Measurements from ENCODE around the gene GLIPR2.

The GLIPR2 gene

DNA sequence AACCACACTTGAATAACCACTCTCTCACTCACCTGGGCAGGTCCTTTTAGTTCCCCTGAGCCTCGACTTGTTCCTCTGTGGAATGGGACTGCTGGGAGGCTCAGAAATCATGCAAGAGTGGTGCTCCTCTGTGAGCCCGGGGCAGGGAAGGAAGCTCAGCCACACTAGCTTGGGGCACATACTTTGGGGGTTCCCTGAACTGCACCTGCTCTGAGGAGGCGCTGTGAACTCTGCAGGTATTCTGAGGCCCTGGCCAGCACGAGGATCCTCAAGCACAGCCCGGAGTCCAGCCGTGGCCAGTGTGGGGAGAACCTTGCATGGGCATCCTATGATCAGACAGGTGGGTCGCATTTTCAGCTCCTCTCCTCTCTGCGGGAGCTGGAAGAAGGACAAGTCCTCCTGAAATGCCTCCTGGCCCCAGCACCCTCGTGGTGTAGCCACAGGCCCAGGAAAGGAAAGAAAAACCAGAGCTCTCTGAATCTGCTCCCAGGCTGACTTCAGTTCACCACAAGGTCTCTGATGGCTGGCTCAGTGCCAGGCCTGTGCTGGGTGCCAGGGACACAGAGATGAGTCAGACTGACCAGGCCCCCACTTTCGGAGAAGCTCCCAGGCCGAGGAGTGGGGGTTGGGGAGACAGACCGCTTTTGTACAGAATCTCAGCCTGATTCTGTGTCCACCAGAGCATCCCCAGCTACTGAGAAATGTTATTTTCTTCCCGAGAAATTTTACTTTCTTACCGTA is 11.9 kb downstream of the GLIPR2 start:
- TF ChIP-seq, protein P1, sequence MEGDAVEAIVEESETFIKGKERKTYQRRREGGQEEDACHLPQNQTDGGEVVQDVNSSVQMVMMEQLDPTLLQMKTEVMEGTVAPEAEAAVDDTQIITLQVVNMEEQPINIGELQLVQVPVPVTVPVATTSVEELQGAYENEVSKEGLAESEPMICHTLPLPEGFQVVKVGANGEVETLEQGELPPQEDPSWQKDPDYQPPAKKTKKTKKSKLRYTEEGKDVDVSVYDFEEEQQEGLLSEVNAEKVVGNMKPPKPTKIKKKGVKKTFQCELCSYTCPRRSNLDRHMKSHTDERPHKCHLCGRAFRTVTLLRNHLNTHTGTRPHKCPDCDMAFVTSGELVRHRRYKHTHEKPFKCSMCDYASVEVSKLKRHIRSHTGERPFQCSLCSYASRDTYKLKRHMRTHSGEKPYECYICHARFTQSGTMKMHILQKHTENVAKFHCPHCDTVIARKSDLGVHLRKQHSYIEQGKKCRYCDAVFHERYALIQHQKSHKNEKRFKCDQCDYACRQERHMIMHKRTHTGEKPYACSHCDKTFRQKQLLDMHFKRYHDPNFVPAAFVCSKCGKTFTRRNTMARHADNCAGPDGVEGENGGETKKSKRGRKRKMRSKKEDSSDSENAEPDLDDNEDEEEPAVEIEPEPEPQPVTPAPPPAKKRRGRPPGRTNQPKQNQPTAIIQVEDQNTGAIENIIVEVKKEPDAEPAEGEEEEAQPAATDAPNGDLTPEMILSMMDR (IDR thresholded peaks at IDR 0.05): no peak

DNA sequence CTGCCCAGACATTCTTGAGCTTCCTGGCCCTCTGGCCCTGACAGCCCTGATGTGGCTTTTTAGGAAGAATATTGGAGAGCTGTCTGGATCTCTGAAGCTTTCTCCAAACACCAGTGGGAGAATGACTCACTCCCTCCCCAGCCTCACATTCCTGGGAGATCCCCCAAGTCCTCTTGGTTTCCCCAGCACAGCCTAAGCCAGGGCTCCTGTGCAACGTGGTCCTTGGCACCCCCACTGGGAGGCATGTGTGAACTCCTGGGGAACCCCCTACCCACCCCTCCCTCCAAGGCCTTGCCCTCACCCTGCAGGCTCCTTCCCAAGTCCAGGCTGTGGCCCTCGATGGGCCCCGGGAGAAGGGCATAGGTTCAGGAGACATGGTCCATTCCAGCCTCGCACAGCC is 12.7 kb downstream of the GLIPR2 start:
- TF ChIP-seq, protein P1 (IDR thresholded peaks at IDR 0.05): no peak

DNA sequence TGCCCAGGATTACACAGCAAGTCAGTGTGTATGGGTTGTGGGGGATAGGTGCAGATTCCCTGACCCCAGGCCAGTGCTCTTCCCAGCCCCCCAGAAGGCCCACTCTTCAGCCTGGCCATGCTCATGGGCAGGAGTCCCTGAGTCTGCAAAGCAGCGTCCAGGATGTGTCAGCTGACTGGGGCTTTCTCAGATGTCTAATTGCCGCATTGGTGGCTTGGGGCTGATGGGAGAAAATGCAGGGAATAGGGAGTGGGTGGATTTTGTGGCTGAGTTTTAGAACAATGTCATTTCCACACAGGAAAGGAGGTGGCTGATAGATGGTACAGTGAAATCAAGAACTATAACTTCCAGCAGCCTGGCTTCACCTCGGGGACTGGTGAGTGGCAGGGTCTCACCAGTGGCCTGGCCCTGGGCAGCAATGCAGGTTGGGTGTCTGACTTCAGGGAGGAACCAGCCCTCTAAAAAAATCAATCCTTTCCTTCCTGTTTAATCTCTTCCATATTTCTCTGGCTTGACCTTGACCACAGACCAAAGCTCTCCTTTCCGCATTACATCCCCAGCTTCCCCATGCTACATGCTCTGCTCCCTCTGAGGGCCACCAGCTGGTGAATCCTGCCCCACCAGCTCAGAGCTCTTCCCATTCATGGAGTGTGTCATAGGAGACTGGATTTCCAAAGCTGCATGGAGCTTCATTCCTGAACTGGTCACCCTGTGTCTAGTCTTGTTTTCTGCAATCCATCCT is 14.2 kb downstream of the GLIPR2 start:
- TF ChIP-seq, protein P1 (IDR thresholded peaks at IDR 0.05): no peak

DNA sequence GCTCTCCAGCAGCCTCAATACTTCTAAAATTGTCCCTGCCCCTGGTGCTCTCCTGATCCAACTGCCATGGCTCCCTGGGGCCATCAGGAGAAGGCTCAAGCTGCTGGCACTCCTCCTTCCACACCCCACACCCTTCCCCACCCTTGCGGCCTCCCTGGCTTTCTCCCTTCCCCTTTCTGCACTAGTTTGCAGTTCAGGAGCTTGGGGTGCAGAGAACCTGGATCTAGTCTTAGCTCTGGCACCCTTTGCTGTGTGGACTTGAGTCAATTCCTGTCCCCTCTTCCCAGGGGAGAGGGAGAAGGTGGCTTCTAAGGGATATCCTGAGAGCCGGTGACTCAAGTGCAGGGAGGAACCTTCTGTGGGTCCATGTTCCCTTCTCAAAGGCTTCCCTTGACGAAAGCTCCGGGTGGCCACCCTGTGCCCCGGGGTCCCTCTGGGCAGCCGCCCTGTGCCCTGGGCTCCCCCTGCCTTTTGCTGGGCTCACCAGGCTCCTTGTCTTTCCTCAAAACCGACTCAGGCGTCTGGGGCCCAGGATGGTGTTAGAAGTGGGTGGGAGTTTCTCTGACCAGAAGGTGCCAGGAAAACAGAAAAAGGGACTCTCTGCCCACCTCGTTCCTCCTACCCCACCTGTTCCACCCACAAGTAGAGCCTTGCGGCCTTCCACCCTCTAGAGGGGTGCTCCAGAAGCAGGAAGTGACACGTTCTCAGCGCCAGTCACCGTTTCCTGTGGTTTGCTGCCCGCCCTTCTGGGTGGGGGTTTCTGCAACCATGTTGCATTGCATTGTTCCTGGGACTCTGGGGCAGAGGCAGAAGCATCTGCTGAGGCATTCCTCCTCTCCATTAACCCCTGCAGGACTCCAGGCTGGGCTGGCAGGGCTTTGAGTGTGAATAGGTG is 15.0 kb downstream of the GLIPR2 start:
- TF ChIP-seq, protein P1 (IDR thresholded peaks at IDR 0.05): no peak

- TF ChIP-seq, protein P1 (IDR thresholded peaks at IDR 0.05): no peak
Observed at GRCh38 chr9:36152741-36153438, 16.4 kb downstream of the GLIPR2 start.

DNA sequence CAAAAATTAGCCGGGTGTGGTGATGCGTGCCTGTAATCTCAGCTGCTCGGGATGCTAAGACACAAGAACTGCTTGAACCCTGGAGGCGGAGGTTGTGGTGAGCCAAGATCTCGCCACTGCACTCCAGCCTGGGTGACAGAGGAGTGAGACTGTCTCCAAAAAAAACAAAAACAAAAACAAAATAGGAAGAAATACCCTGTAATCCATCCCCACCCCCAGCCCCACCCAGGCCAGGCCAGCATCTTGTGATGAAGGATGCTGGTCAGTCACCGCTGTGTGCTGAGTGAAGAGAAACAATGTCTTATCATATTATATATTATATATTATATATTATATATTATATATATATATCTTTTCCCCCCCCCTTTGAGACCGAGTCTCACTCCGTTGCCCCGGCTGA is 17.2 kb downstream of the GLIPR2 start:
- TF ChIP-seq, protein P1 (IDR thresholded peaks at IDR 0.05): no peak

Measured in LNCAP (cell line).